ENCODE results near the gene AP1G2.
A peak's percentile ranks its signal among the peaks of the same experiment; 100 is the strongest.

DNA sequence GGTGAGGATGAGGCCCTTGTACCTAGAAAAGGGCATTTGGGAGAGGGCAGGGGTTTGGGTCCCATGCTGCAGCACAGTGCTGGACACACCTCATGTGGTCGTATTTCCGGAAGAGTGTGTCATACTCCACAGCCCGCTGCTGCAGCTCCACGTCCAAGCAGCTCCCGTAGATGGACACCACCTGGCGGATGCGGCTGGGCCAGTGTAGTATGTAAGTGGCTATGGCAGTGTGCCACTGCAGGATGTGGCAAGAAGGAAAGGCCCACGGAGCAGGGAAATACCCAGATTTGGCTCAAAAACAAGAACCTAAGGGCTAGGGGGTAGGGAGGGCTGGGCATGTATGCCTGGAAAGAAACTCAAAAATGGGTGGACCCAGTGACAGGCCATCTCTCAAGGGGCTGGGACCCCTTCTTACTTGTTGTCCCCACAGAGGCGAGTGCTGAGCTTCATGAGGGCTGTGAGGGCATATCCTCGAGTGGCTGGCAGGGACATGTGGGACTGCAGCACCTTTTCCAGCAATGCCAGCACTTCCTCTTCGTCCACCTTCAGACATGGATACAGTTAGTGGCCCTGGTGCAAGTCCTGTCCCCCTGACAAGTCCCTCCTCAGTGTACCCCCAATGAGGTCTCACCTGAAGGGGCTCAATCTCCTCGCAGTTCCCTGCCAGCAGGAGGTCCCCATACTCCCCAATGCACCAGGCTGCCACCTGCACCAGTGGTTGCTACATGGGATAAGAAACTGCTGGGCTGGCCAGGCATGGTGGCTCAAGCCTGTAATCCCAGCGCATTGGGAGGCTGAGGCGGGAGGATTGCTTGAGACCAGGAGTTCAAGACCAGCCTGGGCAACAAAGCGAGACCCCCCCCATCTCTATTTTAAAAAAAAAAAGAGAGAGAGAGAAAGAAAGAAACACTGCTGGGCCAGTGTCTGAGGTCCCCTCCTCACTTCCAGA, 5.4 kb downstream of the AP1G2 start:
- TF ChIP-seq EZH2 (IDR thresholded peaks at IDR 0.05; ENCODE audit: borderline replicate concordance, low read length), result no peak
- TF ChIP-seq, protein P1, sequence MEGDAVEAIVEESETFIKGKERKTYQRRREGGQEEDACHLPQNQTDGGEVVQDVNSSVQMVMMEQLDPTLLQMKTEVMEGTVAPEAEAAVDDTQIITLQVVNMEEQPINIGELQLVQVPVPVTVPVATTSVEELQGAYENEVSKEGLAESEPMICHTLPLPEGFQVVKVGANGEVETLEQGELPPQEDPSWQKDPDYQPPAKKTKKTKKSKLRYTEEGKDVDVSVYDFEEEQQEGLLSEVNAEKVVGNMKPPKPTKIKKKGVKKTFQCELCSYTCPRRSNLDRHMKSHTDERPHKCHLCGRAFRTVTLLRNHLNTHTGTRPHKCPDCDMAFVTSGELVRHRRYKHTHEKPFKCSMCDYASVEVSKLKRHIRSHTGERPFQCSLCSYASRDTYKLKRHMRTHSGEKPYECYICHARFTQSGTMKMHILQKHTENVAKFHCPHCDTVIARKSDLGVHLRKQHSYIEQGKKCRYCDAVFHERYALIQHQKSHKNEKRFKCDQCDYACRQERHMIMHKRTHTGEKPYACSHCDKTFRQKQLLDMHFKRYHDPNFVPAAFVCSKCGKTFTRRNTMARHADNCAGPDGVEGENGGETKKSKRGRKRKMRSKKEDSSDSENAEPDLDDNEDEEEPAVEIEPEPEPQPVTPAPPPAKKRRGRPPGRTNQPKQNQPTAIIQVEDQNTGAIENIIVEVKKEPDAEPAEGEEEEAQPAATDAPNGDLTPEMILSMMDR (conservative IDR thresholded peaks at IDR 0.05 in 1 of 2, IDR thresholded peaks at IDR 0.05 in 1 of 2; ENCODE audit: extremely low read depth in 1 of 2, insufficient read depth in 1 of 2, low read depth in 1 of 2, low read length in 2 of 2), result peak; percentile 3 to 24

All from mammary epithelial cell (primary cell).